OCI-LY3 (cell line): ENCODE measurements around the gene DBT.

Source experiments
- H2AFZ ChIP-seq: fragments of 200-600, 300-600 bp; shearing (Covaris generic); 2 replicates; pipeline ENCODE4 v1.6.0; 2014; ENCODE audit warnings: antibody characterized with exemption, low read depth, low read length
- H3K27ac ChIP-seq: fragments of 200-600, 300-600 bp; sonication (generic); 2 replicates; pipeline ENCODE4 v1.5.1; 2014; ENCODE audit warnings: mild to moderate bottlenecking, low read length, moderate library complexity, mixed read lengths
- H3K27me3 ChIP-seq: fragments of 200-600, 300-600 bp; sonication (generic); 2 replicates; pipeline ENCODE4 v1.6.1; 2014; ENCODE audit warnings: low read depth, low read length, mixed read lengths
- H3K36me3 ChIP-seq: fragments of 200-600, 300-600 bp; sonication (generic); replicated peaks from 2 replicates; pipeline ENCODE3; 2014; ENCODE audit warnings: low read depth, low read length, mixed read lengths
- H3K4me1 ChIP-seq: fragments of 300-600, 200-600 bp; sonication (generic); 2 replicates; pipeline ENCODE4 v1.6.1; 2014; ENCODE audit warnings: low read length, mixed read lengths
- H3K4me2 ChIP-seq: fragments of 200-600, 300-600 bp; sonication (generic); 2 replicates; pipeline ENCODE4 v1.6.1; 2014; ENCODE audit warnings: low read length, mixed read lengths
- H3K4me3 ChIP-seq: fragments of 300-600, 200-600 bp; sonication (generic); 2 replicates; pipeline ENCODE4 v1.5.1; 2014; ENCODE audit warnings: antibody characterized with exemption, mild to moderate bottlenecking, low read length, moderate library complexity
- H3K79me2 ChIP-seq: fragments of 300-600, 200-600 bp; shearing (Covaris generic); 2 replicates; pipeline ENCODE4 v1.6.1; 2014; ENCODE audit warnings: mild to moderate bottlenecking, low read length, mixed read lengths
- H3K9ac ChIP-seq: fragments of 300-600, 200-600 bp; shearing (Covaris generic); 2 replicates; pipeline ENCODE4 v1.6.0; 2014; ENCODE audit warnings: mild to moderate bottlenecking, low read length, moderate library complexity
- H3K9me3 ChIP-seq: fragments of 200-600, 300-600 bp; shearing (Covaris generic); 2 replicates; pipeline ENCODE4 v1.6.1; 2014; ENCODE audit warnings: low read length, mixed read lengths; ENCODE audit not compliant: insufficient read depth
- H4K20me1 ChIP-seq: fragments of 200-600, 300-600 bp; sonication (generic); 2 replicates; pipeline ENCODE4 v1.6.1; 2016; ENCODE audit warnings: low read length, mixed read lengths; ENCODE audit not compliant: insufficient read depth
- CTCF ChIP-seq: fragments of 200-600, 300-600 bp; sonication (generic); IDR thresholded peaks from 2 replicates; pipeline ENCODE4 v1.5.1; 2014; ENCODE audit warnings: antibody characterized with exemption, low read length, low read depth
- EZH2phosphoT487 ChIP-seq: fragments of 200-600 bp; shearing (Covaris generic); IDR thresholded peaks from 2 replicates; pipeline ENCODE4 v1.6.1; 2018; ENCODE audit warnings: antibody characterized with exemption, mixed run types, low read depth

Gene DBT

DNA sequence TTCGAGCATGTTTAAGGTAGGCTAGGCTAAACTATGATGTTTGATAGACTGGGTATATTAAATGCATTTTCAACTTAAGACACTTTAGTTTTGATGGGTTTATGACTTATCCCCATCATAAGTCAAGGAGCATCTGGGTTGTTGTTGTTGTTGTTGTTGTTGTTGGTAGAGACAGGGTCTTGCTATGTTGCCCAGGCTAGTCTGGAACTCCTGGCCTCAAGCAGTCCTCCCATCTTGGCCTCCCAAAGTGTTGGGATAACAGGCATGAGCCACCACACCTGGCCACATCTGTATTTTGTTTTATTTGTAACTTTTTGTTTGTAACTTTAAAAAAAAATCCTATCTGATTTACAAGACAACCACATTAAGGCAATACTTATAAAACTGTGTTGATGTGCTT, 17.5 kb downstream of the DBT start:
- Histone ChIP-seq H3K9ac (no peak overlapping the region), H3K4me3 (no peak overlapping the region), H3K4me1 (peaks cover 9% of the 10 kb centered on the region), H3K36me3 (no peaks in the 10 kb centered on the region), H3K4me2 (no peak overlapping the region), H3K9me3 (no peaks in the 10 kb centered on the region), H2AFZ (no peak overlapping the region), H4K20me1 (no peaks in the 10 kb centered on the region), H3K79me2 (no peaks in the 10 kb centered on the region), H3K27me3 (no peaks in the 10 kb centered on the region), H3K27ac (no peak overlapping the region)
- no peak for TF ChIP-seq EZH2phosphoT487
- TF ChIP-seq CTCF: no peak

GRCh38 chr1:100231721-100232120, 17.9 kb downstream of the DBT start:
- Histone ChIP-seq H3K27ac (no peak overlapping the region), H3K27me3 (no peaks in the 10 kb centered on the region), H3K4me2 (no peak overlapping the region), H3K4me1 (peaks cover 9% of the 10 kb centered on the region), H3K4me3 (no peak overlapping the region), H3K9ac (no peak overlapping the region), H3K79me2 (no peaks in the 10 kb centered on the region), H4K20me1 (no peaks in the 10 kb centered on the region), H2AFZ (no peak overlapping the region), H3K9me3 (no peaks in the 10 kb centered on the region), H3K36me3 (no peaks in the 10 kb centered on the region)
- TF ChIP-seq EZH2phosphoT487 (no peak), CTCF (no peak)

DNA sequence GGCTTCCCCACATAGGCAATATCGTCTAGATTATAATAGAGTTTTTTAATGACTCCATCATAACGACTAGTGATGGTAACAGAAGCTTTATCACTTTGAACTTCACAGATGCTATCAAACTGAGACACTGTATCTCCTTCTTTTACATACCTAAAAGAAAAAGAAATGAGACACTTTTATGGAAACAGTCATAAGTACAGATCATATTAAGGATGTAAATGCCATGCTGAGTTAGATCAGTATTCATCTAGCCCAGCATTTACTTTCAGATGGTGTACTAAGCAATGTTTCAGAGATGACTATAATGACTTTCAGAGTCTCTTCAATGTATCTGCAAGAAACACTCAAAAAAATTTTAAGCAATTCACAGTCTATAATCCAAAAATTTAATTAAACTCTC, 18.9 kb downstream of the DBT start:
- H3K79me2 ChIP-seq: no peaks in the 10 kb centered on the region
- no peak for TF ChIP-seq EZH2phosphoT487
- no peak for TF ChIP-seq CTCF
- no peak overlapping the region for H3K4me2 ChIP-seq
- no peaks in the 10 kb centered on the region for H3K9me3 ChIP-seq
- no peak overlapping the region for H3K27ac ChIP-seq
- no peak overlapping the region for H3K4me3 ChIP-seq
- no peak overlapping the region for H3K9ac ChIP-seq
- H3K27me3 ChIP-seq: no peaks in the 10 kb centered on the region
- H3K36me3 ChIP-seq: no peaks in the 10 kb centered on the region
- H4K20me1 ChIP-seq: no peaks in the 10 kb centered on the region
- H2AFZ ChIP-seq: no peak overlapping the region
- H3K4me1 ChIP-seq: peaks cover 9% of the 10 kb centered on the region

- Histone ChIP-seq H4K20me1 (no peaks in the 10 kb centered on the region), H3K36me3 (no peaks in the 10 kb centered on the region), H3K4me2 (no peak overlapping the region), H3K4me1 (peaks cover 9% of the 10 kb centered on the region), H3K9ac (no peak overlapping the region), H3K79me2 (no peaks in the 10 kb centered on the region), H3K4me3 (no peak overlapping the region), H3K27ac (no peak overlapping the region), H2AFZ (no peak overlapping the region), H3K9me3 (no peaks in the 10 kb centered on the region), H3K27me3 (no peaks in the 10 kb centered on the region)
- TF ChIP-seq EZH2phosphoT487 (no peak), CTCF (no peak)
These were observed 19.8 kb downstream of the DBT start for GRCh38 chr1:100229681-100230443.
